ENCODE measurements around the gene TSPAN15.
A peak's percentile ranks its signal among the peaks of the same experiment; 100 is the strongest.
"Not testable (repeated sequence)": the region's sequence is repeated elsewhere in the genome, so short reads cannot be mapped to it uniquely, and the experiment has no call there.

Gene TSPAN15

GRCh38 chr10:69467928-69468750, 16.9 kb downstream of the TSPAN15 start:
- DNase-seq = no peak

- no peak for DNase-seq
Measured at GRCh38 chr10:69468751-69469089, 17.5 kb downstream of the TSPAN15 start.

- DNase-seq = no peak
Measured at GRCh38 chr10:69469976-69470375, 18.7 kb downstream of the TSPAN15 start.

- DNase-seq = no peak
Measured at GRCh38 chr10:69470463-69471384, 19.5 kb downstream of the TSPAN15 start.

GRCh38 chr10:69472142-69472541, 20.9 kb downstream of the TSPAN15 start:
- no peak for DNase-seq

GRCh38 chr10:69472544-69472943, 21.3 kb downstream of the TSPAN15 start:
- DNase-seq = no peak

GRCh38 chr10:69473304-69473990, 22.2 kb downstream of the TSPAN15 start:
- no peak for DNase-seq

GRCh38 chr10:69474742-69475432, 23.6 kb downstream of the TSPAN15 start:
- DNase-seq = no peak

GRCh38 chr10:69475433-69475830, 24.2 kb downstream of the TSPAN15 start:
- no peak for DNase-seq

- DNase-seq = no peak
Measured at GRCh38 chr10:69477968-69478597, 26.8 kb downstream of the TSPAN15 start.

GRCh38 chr10:69479240-69480067, 28.2 kb downstream of the TSPAN15 start:
- DNase-seq = peak; percentile 55

GRCh38 chr10:69480068-69480412, 28.8 kb downstream of the TSPAN15 start:
- DNase-seq = no peak

- no peak for DNase-seq
Measured at GRCh38 chr10:69481305-69481704, 30.0 kb downstream of the TSPAN15 start.

- DNase-seq = no peak
Measured at GRCh38 chr10:69481811-69482524, 30.7 kb downstream of the TSPAN15 start.

GRCh38 chr10:69483963-69484362, 32.7 kb downstream of the TSPAN15 start:
- no peak for DNase-seq

GRCh38 chr10:69484736-69485135, 33.5 kb downstream of the TSPAN15 start:
- DNase-seq = no peak

- no peak for DNase-seq
Measured at GRCh38 chr10:69486922-69487730, 35.9 kb downstream of the TSPAN15 start.

- DNase-seq = not testable (repeated sequence)
Measured at GRCh38 chr10:69488149-69488844, 37.0 kb downstream of the TSPAN15 start.

GRCh38 chr10:69488856-69489255, 37.6 kb downstream of the TSPAN15 start:
- not testable (repeated sequence) for DNase-seq
